Endodermal cell (in vitro differentiated cells): ENCODE measurements around the gene SHISAL2B. TPM values are rescaled to one million over a fixed set of nuclear protein-coding genes. Genes with fewer than 3 reads are reported as not detected.

ENCODE experiments used
- DNase-seq: peaks from one replicate; pipeline ENCODE4 v3.0.0-alpha.2; 2017
- H3K27ac ChIP-seq: 2 replicates; pipeline ENCODE4 v1.5.1; 2013; ENCODE audit warnings: mild to moderate bottlenecking, low read depth, low read length, moderate library complexity
- H3K27me3 ChIP-seq: 2 replicates; pipeline ENCODE4 v1.6.1; 2013; ENCODE audit warnings: mild to moderate bottlenecking, low read length, moderate library complexity; ENCODE audit not compliant: insufficient read depth, control insufficient read depth, poor library complexity, severe bottlenecking
- H3K36me3 ChIP-seq: 2 replicates; pipeline ENCODE4 v1.7.0; 2013; ENCODE audit warnings: mild to moderate bottlenecking, low read length, moderate library complexity; ENCODE audit not compliant: control insufficient read depth, insufficient read depth
- H3K4me1 ChIP-seq: one replicate; pipeline ENCODE4 v1.7.0; 2013; ENCODE audit warnings: low read length; ENCODE audit not compliant: control insufficient read depth, insufficient read depth
- H3K4me3 ChIP-seq: 2 replicates; pipeline ENCODE4 v1.5.1; 2013; ENCODE audit warnings: mild to moderate bottlenecking, low read length, moderate library complexity
- H3K9ac ChIP-seq: 2 replicates; pipeline ENCODE4 v1.6.1; 2013; ENCODE audit warnings: mild to moderate bottlenecking, low read length, moderate library complexity; ENCODE audit not compliant: poor library complexity, severe bottlenecking; ENCODE audit errors: extremely low read depth
- H3K9me3 ChIP-seq: 2 replicates; pipeline ENCODE4 v1.6.1; 2013; ENCODE audit warnings: mild to moderate bottlenecking, low read length, moderate library complexity; ENCODE audit not compliant: control insufficient read depth
- H3K27ac Mint-ChIP-seq: 2 replicates; pipeline ENCODE4 v1.8.0; 2020; ENCODE audit warnings: mixed read lengths
- H3K27me3 Mint-ChIP-seq: 2 replicates; pipeline ENCODE4 v1.8.0; 2021; ENCODE audit warnings: mild to moderate bottlenecking, mixed read lengths; ENCODE audit not compliant: insufficient read depth
- H3K36me3 Mint-ChIP-seq: 2 replicates; pipeline ENCODE4 v1.8.0; 2020; ENCODE audit warnings: low read depth, mixed read lengths
- H3K4me1 Mint-ChIP-seq: 2 replicates; pipeline ENCODE4 v1.8.0; 2020; ENCODE audit warnings: mixed read lengths
- H3K4me3 Mint-ChIP-seq: 2 replicates; pipeline ENCODE4 v1.8.0; 2020; ENCODE audit warnings: mild to moderate bottlenecking, moderate library complexity, mixed read lengths
- H3K9me3 Mint-ChIP-seq: 2 replicates; pipeline ENCODE4 v1.8.0; 2020; ENCODE audit warnings: mild to moderate bottlenecking, mixed read lengths
- WGBS, 2 experiments: methylation state at CpG; one replicate each; pipeline versions ENCODE4 v1.1.5 to v1.1.7; 2013; ENCODE audit warnings: missing lambda C conversion rate in 2 of 2, mixed read lengths in 1 of 2; ENCODE audit not compliant: insufficient coverage in 1 of 2, insufficient read length in 1 of 2; 5-methylcytosine and 5-hydroxymethylcytosine counted together
- total RNA-seq, 2 donors: library from RNA; stranded (reverse); fragmentation: NEBNext Ultra II Directional in 1 of 2; extraction: Animal tissue kit (Norgen Biotek cat#: 25700) in 1 of 2; gene quantifications; 2 replicates in 1 of 2; 3 replicates in 1 of 2; pipeline ENCODE4 v1.2.1, GENCODE V29; 2021
- TF ChIP-seq, protein P1 (sequence below): fragments of 200-600 bp; sonication (generic); conservative IDR thresholded peaks from 2 replicates; pipeline ENCODE4 v1.5.0; 2021; ENCODE audit warnings: antibody characterized with exemption, mild to moderate bottlenecking

SHISAL2B gene
- total RNA-seq, 2 donors from 2014 or later = 112 to 143 TPM

DNA sequence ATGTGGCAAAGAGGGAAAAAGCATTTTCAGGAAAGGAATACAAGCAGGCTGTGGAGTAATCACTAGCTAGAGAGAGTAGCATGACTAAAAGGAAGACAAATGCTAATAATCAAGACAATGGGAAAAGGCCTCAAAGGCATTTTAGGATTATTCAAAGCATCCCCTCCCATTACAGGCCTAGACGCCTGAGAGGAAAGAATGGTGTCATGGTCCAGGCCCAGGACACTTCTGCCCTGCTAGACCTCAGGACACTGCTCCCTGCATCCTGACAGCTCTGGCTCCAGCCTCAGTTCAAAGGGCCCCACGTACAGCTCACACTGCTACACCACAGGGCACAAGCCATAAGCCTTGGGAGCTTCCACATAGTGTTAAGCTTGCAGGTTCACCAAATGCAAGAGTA is 40.8 kb upstream of the SHISAL2B start:
- Mint-ChIP-seq H3K27ac (no peak overlapping the region), H3K4me3 (no peak overlapping the region), H3K9me3 (peaks cover 33% of the 10 kb centered on the region), H3K36me3 (peaks cover 6% of the 10 kb centered on the region), H3K27me3 (no peaks in the 10 kb centered on the region), H3K4me1 (peaks cover 17% of the 10 kb centered on the region)
- H3K4me1 ChIP-seq = peaks cover 7% of the 10 kb centered on the region
- no peak overlapping the region for H3K27ac ChIP-seq
- H3K27me3 ChIP-seq = no peaks in the 10 kb centered on the region
- TF ChIP-seq, protein P1, sequence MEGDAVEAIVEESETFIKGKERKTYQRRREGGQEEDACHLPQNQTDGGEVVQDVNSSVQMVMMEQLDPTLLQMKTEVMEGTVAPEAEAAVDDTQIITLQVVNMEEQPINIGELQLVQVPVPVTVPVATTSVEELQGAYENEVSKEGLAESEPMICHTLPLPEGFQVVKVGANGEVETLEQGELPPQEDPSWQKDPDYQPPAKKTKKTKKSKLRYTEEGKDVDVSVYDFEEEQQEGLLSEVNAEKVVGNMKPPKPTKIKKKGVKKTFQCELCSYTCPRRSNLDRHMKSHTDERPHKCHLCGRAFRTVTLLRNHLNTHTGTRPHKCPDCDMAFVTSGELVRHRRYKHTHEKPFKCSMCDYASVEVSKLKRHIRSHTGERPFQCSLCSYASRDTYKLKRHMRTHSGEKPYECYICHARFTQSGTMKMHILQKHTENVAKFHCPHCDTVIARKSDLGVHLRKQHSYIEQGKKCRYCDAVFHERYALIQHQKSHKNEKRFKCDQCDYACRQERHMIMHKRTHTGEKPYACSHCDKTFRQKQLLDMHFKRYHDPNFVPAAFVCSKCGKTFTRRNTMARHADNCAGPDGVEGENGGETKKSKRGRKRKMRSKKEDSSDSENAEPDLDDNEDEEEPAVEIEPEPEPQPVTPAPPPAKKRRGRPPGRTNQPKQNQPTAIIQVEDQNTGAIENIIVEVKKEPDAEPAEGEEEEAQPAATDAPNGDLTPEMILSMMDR = no peak
- no peaks in the 10 kb centered on the region for H3K36me3 ChIP-seq
- peaks cover 18% of the 10 kb centered on the region for H3K9me3 ChIP-seq
- no peak overlapping the region for H3K9ac ChIP-seq
- no peak for DNase-seq
- no peak overlapping the region for H3K4me3 ChIP-seq
- WGBS, 2 experiments = 93 to 100% methylated on average over 1 to 2 of the region's 2 CpGs

- no peaks in the 10 kb centered on the region for H3K27me3 ChIP-seq
- no peak overlapping the region for H3K4me3 Mint-ChIP-seq
- TF ChIP-seq, protein P1 = no peak
- H3K36me3 ChIP-seq = no peaks in the 10 kb centered on the region
- no peak overlapping the region for H3K27ac ChIP-seq
- no peaks in the 10 kb centered on the region for H3K27me3 Mint-ChIP-seq
- no peak overlapping the region for H3K27ac Mint-ChIP-seq
- peaks cover 6% of the 10 kb centered on the region for H3K4me1 Mint-ChIP-seq
- no peaks in the 10 kb centered on the region for H3K4me1 ChIP-seq
- WGBS, 2 experiments = 80 to 94% methylated on average over 2 to 3 of the region's 3 CpGs
- peaks cover 6% of the 10 kb centered on the region for H3K36me3 Mint-ChIP-seq
- no peak overlapping the region for H3K4me3 ChIP-seq
- H3K9me3 ChIP-seq = peaks cover 35% of the 10 kb centered on the region
- DNase-seq = no peak
- H3K9me3 Mint-ChIP-seq = peaks cover 45% of the 10 kb centered on the region
- H3K9ac ChIP-seq = no peak overlapping the region
These were observed 36.3 kb upstream of the SHISAL2B start for GRCh38 chr5:64653766-64654560.

GRCh38 chr5:64654561-64654938 is 35.8 kb upstream of the SHISAL2B start:
- no peaks in the 10 kb centered on the region for H3K27me3 Mint-ChIP-seq
- H3K36me3 Mint-ChIP-seq = peaks cover 6% of the 10 kb centered on the region
- no peak overlapping the region for H3K4me3 Mint-ChIP-seq
- Histone ChIP-seq H3K4me1 (no peaks in the 10 kb centered on the region), H3K27me3 (no peaks in the 10 kb centered on the region), H3K4me3 (no peak overlapping the region), H3K27ac (no peak overlapping the region), H3K9me3 (peaks cover 29% of the 10 kb centered on the region), H3K9ac (no peak overlapping the region), H3K36me3 (no peaks in the 10 kb centered on the region)
- 100% methylated on average over 1 of the region's 2 CpGs for WGBS, 2 experiments
- DNase-seq = no peak
- H3K27ac Mint-ChIP-seq = no peak overlapping the region
- peaks cover 10% of the 10 kb centered on the region for H3K4me1 Mint-ChIP-seq
- H3K9me3 Mint-ChIP-seq = peaks cover 42% of the 10 kb centered on the region
- TF ChIP-seq, protein P1 = no peak
